ENCODE results near the gene GALNT18. TPM values are rescaled to one million over a fixed set of nuclear protein-coding genes. Genes with fewer than 3 reads are reported as not detected.

The GALNT18 gene
- total and polyA plus RNA-seq, 8 donors = 16.4 to 42.6 (median 23.0) TPM

GRCh38 chr11:11390068-11390771 is 231.6 kb downstream of the GALNT18 start:
- intact Hi-C loops (cut with DNase I) = no loop called here
- H3K9me3 ChIP-seq = no peaks in the 10 kb centered on the region
- H3K36me3 ChIP-seq = no peaks in the 10 kb centered on the region
- no peak for DNase-seq
- H3K4me1 ChIP-seq = peaks cover 4 to 7% of the 10 kb centered on the region in 2 donors
- H3K4me3 ChIP-seq = no peak overlapping the region
- ATAC-seq = no peak
- TF ChIP-seq CTCF (IDR thresholded peaks at IDR 0.05) = no peak
- no peak overlapping the region for H3K27ac ChIP-seq
- no peaks in the 10 kb centered on the region for H3K27me3 ChIP-seq

GRCh38 chr11:11389238-11389637 is 232.6 kb downstream of the GALNT18 start:
- no peak overlapping the region for H3K27ac ChIP-seq
- no peaks in the 10 kb centered on the region for H3K36me3 ChIP-seq
- intact Hi-C loops (cut with DNase I) = no loop called here
- no peaks in the 10 kb centered on the region for H3K27me3 ChIP-seq
- peaks cover 4 to 7% of the 10 kb centered on the region in 2 donors for H3K4me1 ChIP-seq
- no peak for TF ChIP-seq CTCF (IDR thresholded peaks at IDR 0.05)
- no peak overlapping the region for H3K4me3 ChIP-seq
- DNase-seq (no peak), ATAC-seq (no peak)
- H3K9me3 ChIP-seq = no peaks in the 10 kb centered on the region

- intact Hi-C loops (cut with DNase I) = no loop called here
- no peak overlapping the region for H3K27ac ChIP-seq
- no peaks in the 10 kb centered on the region for H3K9me3 ChIP-seq
- no peak for TF ChIP-seq CTCF (IDR thresholded peaks at IDR 0.05)
- no peaks in the 10 kb centered on the region for H3K36me3 ChIP-seq
- H3K4me3 ChIP-seq = no peak overlapping the region
- DNase-seq (no peak), ATAC-seq (no peak)
- peaks cover 4 to 7% of the 10 kb centered on the region in 2 donors for H3K4me1 ChIP-seq
- H3K27me3 ChIP-seq = no peaks in the 10 kb centered on the region
Measured at GRCh38 chr11:11387622-11388305, 234.0 kb downstream of the GALNT18 start.

- peaks cover 3 to 7% of the 10 kb centered on the region in 2 donors for H3K4me1 ChIP-seq
- H3K36me3 ChIP-seq = no peaks in the 10 kb centered on the region
- no peak for TF ChIP-seq CTCF (IDR thresholded peaks at IDR 0.05)
- no peak overlapping the region for H3K4me3 ChIP-seq
- ATAC-seq (no peak), DNase-seq (no peak)
- no peaks in the 10 kb centered on the region for H3K27me3 ChIP-seq
- intact Hi-C loops (cut with DNase I) = no loop called here
- H3K27ac ChIP-seq = no peak overlapping the region
- H3K9me3 ChIP-seq = no peaks in the 10 kb centered on the region
Measured at GRCh38 chr11:11387207-11387606, 234.6 kb downstream of the GALNT18 start.

GRCh38 chr11:11384829-11385228 is 237.0 kb downstream of the GALNT18 start:
- H3K4me1 ChIP-seq = no peaks in the 10 kb centered on the region
- H3K27me3 ChIP-seq = no peaks in the 10 kb centered on the region
- TF ChIP-seq CTCF (IDR thresholded peaks at IDR 0.05) = no peak
- intact Hi-C loops (cut with DNase I) = no loop called here
- H3K9me3 ChIP-seq = no peaks in the 10 kb centered on the region
- DNase-seq = no peak
- no peak overlapping the region for H3K4me3 ChIP-seq
- H3K27ac ChIP-seq = no peak overlapping the region
- no peak for ATAC-seq
- H3K36me3 ChIP-seq = no peaks in the 10 kb centered on the region
